HG02763 (cell line): ENCODE data around the gene UBA3.

ENCODE experiments used
- ATAC-seq: cut with Tn5 transposase; IDR thresholded peaks from one replicate; pipeline ENCODE4 v1.9.1; 2021; ENCODE audit warnings: mild to moderate bottlenecking, moderate library complexity; ENCODE audit not compliant: unreplicated experiment

The UBA3 gene

DNA sequence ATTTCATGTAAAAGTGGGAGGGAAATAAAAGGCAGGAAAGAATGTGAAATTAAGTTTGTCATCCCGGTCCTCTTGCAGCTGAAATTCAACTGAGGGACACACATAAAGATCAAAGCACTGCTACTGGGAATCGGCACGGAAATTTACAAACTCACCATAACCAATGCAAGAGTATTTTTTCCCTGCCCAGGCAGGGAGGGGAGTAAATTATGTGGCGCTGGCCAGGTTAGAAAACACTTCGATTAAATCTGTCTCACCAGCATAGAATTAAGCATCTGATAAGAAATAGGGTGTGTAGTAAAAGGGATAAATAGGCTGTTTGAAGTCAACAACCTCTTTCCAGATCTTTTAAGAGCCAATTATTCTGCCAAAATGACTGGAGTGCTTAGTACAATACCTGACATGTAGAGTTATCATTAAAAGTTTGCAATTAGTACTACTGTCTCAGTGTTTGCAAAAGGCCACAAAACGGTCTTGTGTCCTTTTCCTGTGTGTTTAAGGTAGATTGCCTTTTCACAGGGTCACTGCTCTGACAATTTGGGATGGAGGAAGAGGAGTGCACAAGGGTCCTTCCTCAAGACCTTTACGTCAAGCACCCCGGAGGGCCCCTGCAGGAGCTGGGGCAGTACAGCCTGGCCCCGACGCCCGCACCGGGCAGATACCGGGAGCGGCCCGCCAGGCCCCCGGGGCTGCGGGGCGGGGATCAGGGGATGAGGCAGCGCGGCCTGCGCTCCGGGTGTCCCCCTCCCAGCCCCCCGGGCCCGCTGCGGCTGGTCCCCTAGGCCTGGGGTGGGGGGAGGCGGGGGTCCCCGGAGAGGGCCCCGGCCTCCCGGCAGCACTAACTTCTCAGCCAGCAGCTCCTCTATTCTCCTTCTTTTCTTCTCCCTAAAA lies 651 bp downstream of the UBA3 start:
- ATAC-seq: no peak

DNA sequence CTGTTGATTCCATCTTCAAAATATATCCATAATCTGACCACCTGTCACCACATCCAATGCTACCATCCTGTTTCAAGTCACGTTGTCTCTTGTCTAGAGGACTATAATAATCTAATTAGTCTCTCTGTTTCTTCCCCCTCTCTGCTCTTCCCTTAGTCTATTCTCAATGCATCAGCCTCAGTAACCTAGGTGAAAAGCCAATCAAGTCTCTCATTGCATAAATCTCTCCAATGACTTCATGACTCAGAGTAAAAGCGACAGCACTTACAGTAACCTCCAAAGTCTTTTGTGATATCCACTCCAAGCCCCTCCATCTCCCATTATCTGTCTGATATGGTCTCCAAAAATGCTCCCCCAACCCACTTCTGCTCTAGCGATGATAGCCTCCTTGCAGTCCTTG lies 7.2 kb downstream of the UBA3 start:
- no peak for ATAC-seq

DNA sequence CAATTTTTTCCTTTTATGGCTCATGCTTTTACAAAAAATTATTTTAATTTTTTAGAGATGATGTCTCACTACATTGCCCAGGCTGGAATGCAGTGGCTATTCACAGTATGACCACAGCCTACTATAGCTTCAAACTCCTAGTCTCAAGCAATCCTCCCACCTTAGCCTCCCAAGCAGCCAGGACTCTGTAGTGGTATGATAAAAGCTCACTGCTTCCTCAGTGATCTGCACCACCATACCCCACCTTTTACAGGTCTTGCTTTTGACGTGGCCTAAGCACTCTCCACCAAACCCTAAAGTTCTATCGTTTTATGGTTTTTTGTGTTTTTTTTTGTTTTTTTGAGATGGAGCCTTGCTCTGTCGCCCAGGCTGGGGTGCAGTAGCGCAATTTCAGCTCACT lies 14.0 kb downstream of the UBA3 start:
- ATAC-seq: no peak

DNA sequence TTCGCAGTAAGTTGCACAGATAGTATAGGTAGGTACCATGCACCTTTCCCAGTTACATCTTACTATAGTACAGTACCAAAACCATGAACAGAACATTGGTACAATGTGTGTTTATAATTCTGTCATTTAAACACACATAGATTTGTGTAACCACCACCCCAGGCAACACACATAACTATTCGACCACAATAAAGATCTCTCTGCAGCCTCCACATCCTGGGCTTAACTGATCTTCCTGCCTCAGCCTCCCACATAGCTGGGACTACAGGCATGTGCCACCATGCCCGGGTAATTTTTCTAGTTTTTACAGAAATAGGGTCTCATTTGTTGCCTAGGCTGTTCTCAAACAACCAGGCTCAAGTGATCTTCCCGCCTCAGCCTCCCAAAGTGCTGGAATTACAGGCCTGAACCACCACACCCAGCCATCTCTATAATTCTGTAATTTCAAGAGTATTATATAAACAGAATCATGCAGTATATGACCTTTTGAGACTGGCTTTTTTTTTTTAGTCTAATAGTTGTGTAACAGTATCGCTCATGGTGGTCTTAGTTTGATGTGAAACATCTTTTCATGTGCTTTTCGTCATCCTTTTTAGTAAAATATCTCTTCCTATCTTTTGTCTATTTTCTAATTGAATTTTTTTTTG lies 14.7 kb downstream of the UBA3 start:
- ATAC-seq: no peak

DNA sequence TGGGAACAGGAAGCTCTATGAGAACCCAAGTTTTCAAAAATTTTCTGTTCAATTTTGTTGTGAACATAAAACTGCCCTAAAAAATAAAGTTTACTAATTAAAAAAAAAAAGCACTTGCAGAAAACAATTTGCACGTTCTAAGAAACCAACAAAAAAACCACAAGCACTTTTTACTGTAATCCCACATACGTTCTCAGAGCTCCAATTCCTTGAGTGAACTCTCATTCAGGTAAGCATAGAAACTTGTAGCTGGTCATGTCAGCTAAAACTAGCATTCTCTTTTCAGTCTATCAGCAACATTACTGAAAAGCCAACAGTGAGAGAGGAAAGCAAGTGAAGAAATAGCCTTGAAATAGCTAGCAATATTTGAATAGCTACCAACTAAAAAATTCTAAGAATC lies 16.5 kb downstream of the UBA3 start:
- no peak for ATAC-seq

DNA sequence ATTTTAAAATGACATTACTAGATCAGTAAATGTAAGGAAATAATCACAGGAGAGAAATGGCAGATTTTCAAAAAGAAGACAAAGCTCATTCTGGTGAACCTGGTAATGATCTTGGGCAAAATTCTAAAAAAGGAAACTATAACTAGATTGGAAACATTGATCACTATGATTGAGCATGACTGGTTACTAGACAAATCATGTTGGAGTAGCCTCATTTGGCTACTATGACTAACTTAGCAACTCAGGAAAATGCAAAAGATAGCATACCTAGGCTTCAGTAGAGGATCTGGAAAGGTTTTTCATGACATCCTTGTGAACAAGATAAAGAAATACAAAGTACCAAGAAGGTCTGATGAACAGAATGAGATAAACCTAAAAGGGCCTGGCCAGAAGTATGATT lies 20.5 kb downstream of the UBA3 start:
- ATAC-seq: no peak

DNA sequence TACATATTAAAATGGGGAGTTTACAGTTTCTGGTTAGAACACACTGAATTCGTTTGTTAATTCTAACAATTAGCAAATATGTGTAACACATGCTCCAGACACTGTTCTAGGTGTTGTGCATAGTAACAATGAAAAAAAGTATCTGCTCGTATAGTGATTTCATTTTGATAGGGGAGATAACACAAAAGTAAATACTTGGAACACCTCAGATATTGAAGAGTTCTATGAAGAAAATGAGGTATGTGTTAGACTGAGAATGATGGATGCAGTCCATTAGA lies 21.3 kb downstream of the UBA3 start:
- ATAC-seq: no peak

DNA sequence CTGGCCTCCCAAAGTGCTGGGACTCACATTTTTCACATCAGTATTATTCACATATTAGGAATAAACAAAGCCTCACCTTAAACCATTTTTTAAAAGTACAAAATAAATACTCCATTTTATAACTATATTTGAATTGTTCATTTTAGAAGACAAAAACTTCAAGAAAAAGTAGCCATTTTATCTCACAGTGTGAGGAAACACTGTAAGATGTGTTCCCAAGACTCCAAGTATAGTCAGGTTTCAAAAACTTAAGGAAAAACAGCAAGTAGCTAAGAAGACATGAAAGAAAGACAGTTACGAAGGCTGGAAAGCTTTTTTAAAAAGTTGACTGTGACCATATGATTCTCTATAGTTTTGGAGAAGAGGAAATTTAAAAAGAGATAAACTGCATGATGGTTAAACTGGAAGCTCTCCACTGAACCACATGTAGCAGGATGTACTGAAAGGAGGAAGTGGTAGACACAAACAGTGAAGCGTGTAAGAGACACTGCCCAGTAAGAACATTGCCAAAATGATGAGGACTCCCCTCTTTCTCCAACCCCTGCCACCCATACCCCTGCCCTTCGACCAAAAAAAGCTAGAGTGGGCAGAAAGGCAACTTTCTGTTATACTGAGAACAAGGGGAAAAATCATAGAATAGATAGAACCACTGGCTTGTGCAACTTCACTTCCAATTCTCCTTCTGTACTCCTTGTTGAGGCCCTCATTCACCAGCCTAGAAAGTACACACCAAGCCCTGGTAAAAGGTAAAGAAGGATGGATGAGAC lies 21.8 kb downstream of the UBA3 start:
- peak; percentile 96 for ATAC-seq

DNA sequence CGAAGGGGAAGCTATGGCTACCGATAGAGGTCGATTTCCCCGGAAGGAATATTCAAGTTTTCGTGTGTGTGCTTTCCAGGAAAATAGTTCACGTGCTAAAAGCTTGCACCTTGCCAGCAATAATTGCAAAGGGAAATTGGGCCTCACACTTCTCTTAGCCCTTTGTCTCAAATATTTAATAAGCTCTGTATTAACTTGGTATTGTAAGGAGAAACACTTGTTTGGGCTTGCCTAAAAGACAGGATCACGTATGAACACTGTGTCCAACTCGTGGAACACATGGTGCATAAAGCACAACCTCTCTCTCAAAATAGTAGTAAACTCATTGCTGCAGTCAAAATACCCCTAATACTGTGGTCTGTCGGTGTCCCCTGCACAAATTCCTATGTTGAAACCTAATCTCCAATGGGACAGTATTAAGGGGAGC lies 27.7 kb downstream of the UBA3 start:
- peak; percentile 3 for ATAC-seq

DNA sequence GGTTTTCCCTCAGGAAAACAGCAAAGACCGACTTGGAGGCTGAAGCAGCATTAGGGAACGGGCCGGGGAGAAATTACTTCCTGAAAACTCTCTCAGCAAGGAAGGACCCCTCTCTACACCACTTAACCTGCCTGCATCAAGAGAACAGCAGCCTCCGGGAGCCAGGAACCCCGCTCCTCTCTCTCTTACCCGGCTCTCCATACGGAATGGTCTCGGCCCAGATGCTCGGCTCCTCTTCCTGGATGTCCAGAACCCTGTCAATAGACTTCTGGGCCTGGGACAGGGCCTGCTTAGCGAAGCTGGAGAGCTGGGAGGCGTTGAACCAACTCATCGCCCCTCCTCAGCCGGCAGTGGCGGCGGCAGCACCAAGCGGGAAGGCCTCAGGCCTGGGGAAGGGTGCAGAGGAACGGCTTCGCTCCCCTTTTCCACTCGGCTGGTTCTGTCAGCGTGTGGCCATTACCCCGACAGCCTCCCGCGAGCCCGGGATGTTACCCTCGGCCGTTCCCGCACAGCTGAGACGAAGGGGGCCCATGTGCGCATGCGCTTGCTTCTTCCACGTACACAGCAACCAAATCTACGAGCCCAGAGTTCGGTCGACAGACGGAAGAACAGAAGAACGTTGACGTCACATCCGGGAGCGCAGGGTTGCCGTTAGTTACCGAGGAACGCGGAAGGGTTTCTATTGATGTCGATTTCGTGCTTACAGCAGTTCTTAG lies 28.3 kb downstream of the UBA3 start, which contains the start of gene TMF1:
TMF1 (minus strand) TSS at position 578 of the 716 bp plus-strand sequence; CDS start at position 331, 247 bp downstream.
- ATAC-seq: peak; percentile 98

DNA sequence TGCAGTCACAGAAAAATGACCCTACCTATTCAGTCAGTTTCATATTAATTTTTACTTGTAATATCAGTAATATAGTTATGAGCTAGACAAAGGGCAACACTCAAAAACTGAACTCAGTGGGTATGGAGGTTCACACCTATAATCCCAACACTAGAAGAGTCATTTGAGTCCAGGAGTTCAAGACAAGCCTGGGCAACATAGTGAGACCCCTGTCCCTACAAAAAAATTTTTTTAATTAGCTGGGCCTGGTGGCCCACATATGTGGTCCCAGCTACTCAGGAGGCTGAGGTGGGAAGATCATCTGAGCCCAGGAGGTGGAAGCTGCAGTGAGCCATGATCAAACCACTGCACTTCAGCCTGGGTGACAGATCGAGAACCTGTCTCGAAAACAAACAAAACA lies 31.2 kb downstream of the UBA3 start:
- no peak for ATAC-seq

DNA sequence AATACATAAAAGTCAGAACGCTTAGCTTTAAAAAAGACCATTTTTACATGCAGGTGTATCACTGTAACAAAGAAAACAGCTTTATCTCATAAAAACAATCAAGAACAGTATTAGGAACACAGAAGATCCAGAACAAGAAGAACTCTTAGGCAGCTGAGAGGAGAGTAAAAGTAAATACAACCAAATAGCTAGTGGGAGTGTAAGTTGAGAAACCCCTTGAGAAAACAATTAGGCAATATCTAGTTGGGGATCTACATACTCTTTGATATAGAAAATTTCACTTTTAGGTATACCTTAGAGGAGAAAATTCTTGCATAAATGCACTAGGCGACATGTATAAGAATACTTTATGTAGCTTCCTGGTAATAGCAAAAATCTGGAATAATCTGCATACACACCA lies 35.6 kb downstream of the UBA3 start:
- no peak for ATAC-seq

DNA sequence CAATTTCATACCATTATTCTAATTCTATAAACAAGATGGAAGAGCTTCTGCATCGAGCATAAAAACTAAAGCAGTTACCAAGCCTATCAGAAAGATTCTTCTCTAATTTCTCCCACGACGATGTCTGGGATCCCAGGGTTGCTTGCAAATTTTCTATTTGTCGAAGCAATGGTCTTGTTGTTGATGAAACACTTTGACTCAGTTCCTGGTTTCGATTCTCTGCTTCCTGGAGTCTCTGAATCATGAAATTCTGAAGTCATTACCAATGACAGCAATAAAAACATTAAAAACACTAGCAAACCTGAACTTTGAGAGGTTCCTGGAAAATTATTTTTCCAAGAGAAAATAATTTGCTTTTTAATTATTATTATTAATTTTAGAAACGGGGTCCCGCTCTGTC lies 46.7 kb downstream of the UBA3 start:
- ATAC-seq: no peak

DNA sequence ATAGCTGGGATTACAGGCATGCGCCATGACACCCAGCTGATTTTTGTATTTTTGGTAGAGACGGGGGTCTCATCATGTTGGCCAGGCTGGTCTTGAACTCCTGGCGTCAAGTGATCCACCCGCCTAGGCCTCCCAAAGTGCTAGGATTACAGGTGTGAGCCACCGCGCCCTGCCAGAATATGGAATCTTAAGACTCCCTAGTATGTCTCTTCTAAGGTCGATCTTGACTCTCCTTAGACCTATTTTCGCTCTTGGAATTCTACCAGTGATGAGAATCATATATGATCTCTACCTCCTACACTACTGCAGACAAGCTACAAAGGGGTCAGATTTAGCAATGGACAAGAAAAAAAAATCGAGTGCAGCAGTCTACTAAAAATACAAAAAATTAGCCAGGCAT lies 47.4 kb downstream of the UBA3 start:
- no peak for ATAC-seq

DNA sequence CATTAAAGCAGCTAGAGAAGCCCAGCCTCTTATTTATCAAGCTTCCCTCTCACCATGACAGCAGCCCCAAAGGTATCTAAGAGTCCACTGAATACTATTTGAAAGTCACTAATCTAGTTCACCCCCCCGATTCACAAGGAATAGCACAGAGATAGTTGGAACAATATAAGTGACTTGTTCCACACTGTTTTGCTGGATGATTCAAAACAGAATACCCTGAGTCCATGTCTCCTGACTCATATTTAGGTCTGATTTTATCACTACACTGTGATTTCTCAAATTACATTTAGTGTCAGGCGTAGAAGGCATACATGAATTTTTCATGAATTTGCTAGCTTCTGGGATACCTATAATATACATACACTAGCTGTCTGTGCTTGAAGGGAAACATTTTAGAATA lies 48.0 kb downstream of the UBA3 start:
- ATAC-seq: no peak

DNA sequence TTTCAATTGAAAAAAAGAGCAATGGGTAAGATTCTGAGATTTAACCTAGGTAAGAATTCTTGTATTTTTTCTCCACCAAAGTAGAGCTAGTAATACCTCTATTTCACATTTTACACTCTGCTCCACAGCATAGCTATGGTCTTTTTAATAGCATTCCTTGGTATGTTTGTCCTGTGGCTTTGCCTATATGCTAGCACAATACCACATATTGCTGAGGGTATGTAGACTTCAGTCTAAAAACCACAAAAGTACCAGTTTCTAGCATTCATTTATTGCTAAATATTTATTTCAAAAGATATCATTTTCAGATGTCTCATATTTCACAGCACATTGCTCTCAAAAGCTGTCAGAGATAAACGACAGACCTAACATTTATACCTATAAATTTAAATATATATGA lies 48.5 kb downstream of the UBA3 start:
- ATAC-seq: no peak

DNA sequence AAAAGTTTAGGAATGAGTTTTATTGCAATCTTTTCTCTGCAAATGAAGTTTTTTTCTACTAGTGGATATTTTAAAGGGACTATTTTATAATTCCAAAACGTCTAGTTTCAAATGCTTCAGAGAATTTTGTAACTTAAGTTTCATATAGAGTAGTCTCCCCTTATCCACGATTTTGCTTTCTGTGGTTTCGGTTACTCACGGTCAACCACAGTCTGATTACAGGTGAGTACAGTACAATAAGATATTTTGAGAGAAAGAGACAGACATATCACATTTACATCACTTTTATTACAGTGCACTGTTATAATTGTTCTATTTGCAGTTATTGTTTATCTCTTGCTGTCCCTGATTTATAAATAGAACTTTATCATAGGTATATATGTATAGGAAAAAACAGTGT lies 59.3 kb downstream of the UBA3 start:
- no peak for ATAC-seq

DNA sequence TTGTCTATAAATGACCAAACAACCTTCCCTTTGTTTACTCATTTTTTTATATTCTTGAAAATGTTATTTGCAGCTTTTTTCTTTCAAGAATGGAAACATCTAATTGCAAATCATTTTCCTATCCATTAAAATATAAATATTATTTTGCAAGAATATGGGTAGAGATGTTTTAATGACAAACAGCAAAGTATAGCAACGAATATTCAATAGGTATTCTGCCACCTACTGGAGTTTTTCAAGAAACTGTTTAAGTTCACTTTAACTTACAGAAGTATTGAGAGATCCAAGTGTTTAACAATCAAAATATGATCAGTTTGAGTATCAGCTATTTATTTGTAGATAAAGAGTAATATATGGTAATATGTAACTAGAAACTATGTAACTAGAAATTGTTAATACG lies 59.7 kb downstream of the UBA3 start:
- ATAC-seq: no peak

DNA sequence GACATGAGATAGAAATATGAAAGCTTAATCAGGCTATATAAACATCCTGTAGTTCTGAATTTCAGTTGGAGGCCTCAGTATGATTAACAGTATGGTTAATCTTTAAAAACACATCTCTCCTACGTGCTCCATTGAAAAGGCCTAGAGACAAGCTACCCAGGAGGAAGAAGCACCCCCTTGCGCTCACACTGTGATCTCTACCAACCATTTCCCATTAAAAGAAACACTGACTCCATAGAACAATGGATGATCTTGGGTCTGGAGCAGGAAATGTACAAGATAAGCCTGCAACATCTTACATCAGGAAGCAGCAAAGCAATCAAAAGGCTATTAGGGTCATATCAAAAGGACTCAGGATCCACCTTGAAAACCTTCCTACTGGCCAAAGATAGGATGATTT lies 63.3 kb downstream of the UBA3 start:
- ATAC-seq: no peak

DNA sequence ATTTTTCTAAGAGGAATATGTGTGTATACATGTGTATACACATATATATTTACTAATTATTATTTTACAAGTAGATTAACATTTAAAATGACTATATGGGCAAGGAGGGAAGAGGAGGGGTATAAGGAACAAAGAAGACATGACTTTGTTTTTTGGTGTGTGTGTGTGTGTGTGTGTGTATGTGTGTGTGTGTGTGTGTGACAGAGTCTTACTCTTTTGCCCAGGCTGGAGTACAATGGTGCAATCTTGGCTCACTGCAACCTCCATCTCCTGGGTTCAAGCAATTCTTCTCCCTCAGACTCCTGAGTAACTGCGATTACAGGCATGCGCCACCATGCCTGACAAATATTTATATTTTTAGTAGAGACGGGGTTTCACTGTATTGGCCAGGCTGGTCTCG lies 64.1 kb downstream of the UBA3 start:
- ATAC-seq: no peak

DNA sequence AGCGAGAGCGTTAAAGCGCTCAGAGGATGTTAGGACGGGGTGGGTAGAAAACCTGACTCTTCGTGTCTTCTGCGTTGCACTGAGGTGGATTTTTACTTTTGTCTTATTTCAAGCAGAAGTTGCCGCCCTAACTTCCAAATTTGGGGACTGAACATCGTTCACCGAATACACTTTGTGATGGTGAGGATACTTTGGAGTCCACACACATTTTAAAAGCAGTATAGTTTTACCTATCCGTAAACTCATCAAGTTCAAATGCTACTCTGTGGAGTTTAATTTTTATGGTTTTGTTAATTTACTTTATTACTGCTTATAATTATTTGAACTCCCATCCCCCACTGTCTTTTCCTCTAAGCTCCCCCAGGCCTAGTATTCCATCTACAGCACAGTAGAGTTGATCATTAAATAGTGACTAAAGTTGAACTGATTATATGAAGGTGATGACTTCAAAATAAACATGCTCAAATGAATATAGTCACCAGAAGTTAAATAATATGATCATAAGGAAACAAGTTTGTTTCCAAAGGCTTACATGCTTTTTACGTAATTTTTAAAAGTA lies 66.1 kb downstream of the UBA3 start:
- ATAC-seq: no peak
